Measurements from ENCODE around the gene NFATC2IP. TPM values are rescaled to one million over a fixed set of nuclear protein-coding genes. Genes with fewer than 3 reads are reported as not detected.

Gene NFATC2IP
- total RNA-seq, 1 donor from 2014 or later, result 11.2 TPM

GRCh38 chr16:28904828-28905227 lies 45.9 kb upstream of the NFATC2IP start:
- intact Hi-C loops (cut with DNase I), result no loop called here
- H3K36me3 ChIP-seq, result peaks cover 22 to 29% of the 10 kb centered on the region in 2 donors
- H3K4me1 ChIP-seq, result no peaks in the 10 kb centered on the region
- no peaks in the 10 kb centered on the region for H3K9me3 ChIP-seq
- no peaks in the 10 kb centered on the region for H3K27me3 ChIP-seq
- H3K27ac ChIP-seq, result no peak overlapping the region
- H3K4me3 ChIP-seq, result no peak overlapping the region
- no peak for DNase-seq (ENCODE audit: low spot score in 2 of 2)
- TF ChIP-seq CTCF (IDR thresholded peaks at IDR 0.05), result no peak

- intact Hi-C loops (cut with DNase I), result no loop called here
- H3K4me1 ChIP-seq, result no peaks in the 10 kb centered on the region
These were observed 45.4 kb upstream of the NFATC2IP start for GRCh38 chr16:28905229-28905754.

GRCh38 chr16:28905800-28906372 lies 44.9 kb upstream of the NFATC2IP start:
- Histone ChIP-seq H3K4me3 (no peak overlapping the region), H3K4me1 (no peaks in the 10 kb centered on the region), H3K27ac (no peak overlapping the region), H3K36me3 (peaks cover 26 to 36% of the 10 kb centered on the region in 2 donors), H3K27me3 (no peaks in the 10 kb centered on the region), H3K9me3 (no peaks in the 10 kb centered on the region)
- intact Hi-C loops (cut with DNase I), result no loop called here
- TF ChIP-seq CTCF (IDR thresholded peaks at IDR 0.05), result no peak
- DNase-seq (ENCODE audit: low spot score in 2 of 2), result no peak

More at GRCh38 chr16:28905229-28905754, 45.4 kb upstream of the NFATC2IP start:
- no peaks in the 10 kb centered on the region for H3K27me3 ChIP-seq
- no peak for DNase-seq (ENCODE audit: low spot score in 2 of 2)
- H3K9me3 ChIP-seq, result no peaks in the 10 kb centered on the region
- TF ChIP-seq CTCF (IDR thresholded peaks at IDR 0.05), result no peak
- no peak overlapping the region for H3K4me3 ChIP-seq
- H3K36me3 ChIP-seq, result peaks cover 22 to 31% of the 10 kb centered on the region in 2 donors
- no peak overlapping the region for H3K27ac ChIP-seq

- no peak overlapping the region for H3K4me3 ChIP-seq
- no peaks in the 10 kb centered on the region for H3K4me1 ChIP-seq
- no peaks in the 10 kb centered on the region for H3K27me3 ChIP-seq
- H3K27ac ChIP-seq, result no peak overlapping the region
- no peak for DNase-seq (ENCODE audit: low spot score in 2 of 2)
- H3K9me3 ChIP-seq, result no peaks in the 10 kb centered on the region
- peaks cover 36 to 39% of the 10 kb centered on the region in 2 donors for H3K36me3 ChIP-seq
- intact Hi-C loops (cut with DNase I), result no loop called here
- no peak for TF ChIP-seq CTCF (IDR thresholded peaks at IDR 0.05)
These were observed 40.4 kb upstream of the NFATC2IP start for GRCh38 chr16:28910086-28911031.

- Histone ChIP-seq H3K4me1 (no peaks in the 10 kb centered on the region), H3K36me3 (peaks cover 33 to 39% of the 10 kb centered on the region in 2 donors), H3K4me3 (no peak overlapping the region), H3K27me3 (no peaks in the 10 kb centered on the region), H3K27ac (no peak overlapping the region), H3K9me3 (no peaks in the 10 kb centered on the region)
- no peak for DNase-seq (ENCODE audit: low spot score in 2 of 2)
- no peak for TF ChIP-seq CTCF (IDR thresholded peaks at IDR 0.05)
- intact Hi-C loops (cut with DNase I), result no loop called here
These were observed 38.2 kb upstream of the NFATC2IP start for GRCh38 chr16:28912558-28912957.
